A549 (cell line): ENCODE data around the gene WNT5B. TPM values are rescaled to one million over a fixed set of nuclear protein-coding genes. Genes with fewer than 3 reads are reported as not detected.
A peak's percentile ranks its signal among the peaks of the same experiment; 100 is the strongest.

Experiments used
- BCL3 ChIP-seq: fragments of >200 bp; sonication (Bioruptor Twin); formaldehyde crosslinking; IDR thresholded peaks from 3 replicates; pipeline ENCODE4 v1.6.1; 2016
- BHLHE40 ChIP-seq: IDR thresholded peaks from 2 replicates; pipeline ENCODE4 v1.6.1; 2012; ENCODE audit warnings: low read depth, low read length, inconsistent platforms
- CBX2 ChIP-seq: fragments of 200-600 bp; sonication (generic); IDR thresholded peaks from 2 replicates; pipeline ENCODE4 v1.6.1; 2016; ENCODE audit warnings: low read depth, mild to moderate bottlenecking, borderline replicate concordance
- CHD2 ChIP-seq: fragments of 150-350 bp; IDR thresholded peaks from 2 replicates; pipeline ENCODE4 v1.6.1; 2014; ENCODE audit warnings: low read length; ENCODE audit not compliant: partially characterized antibody
- CHD4 ChIP-seq: fragments of 200-600 bp; sonication (generic); IDR thresholded peaks from 2 replicates; pipeline ENCODE4 v1.6.1; 2016; ENCODE audit warnings: antibody characterized with exemption, mild to moderate bottlenecking, borderline replicate concordance
- CTCF ChIP-seq: fragments of >200 bp; sonication (Bioruptor Twin); formaldehyde crosslinking; IDR thresholded peaks from 3 replicates; pipeline ENCODE4 v1.5.1; 2016
- EHF ChIP-seq: fragments of 250-450 bp; sonication (Bioruptor Pico); IDR thresholded peaks from 2 replicates; pipeline ENCODE4 v1.5.0; 2020; ENCODE audit warnings: mild to moderate bottlenecking
- EHMT2 ChIP-seq: fragments of 200-600 bp; sonication (generic); IDR thresholded peaks from 2 replicates; pipeline ENCODE4 v1.6.1; 2016; ENCODE audit warnings: antibody characterized with exemption, low read depth, mild to moderate bottlenecking, moderate library complexity
- ELK1 ChIP-seq: fragments of 150-350 bp; IDR thresholded peaks from 2 replicates; pipeline ENCODE4 v1.6.1; 2014; ENCODE audit warnings: low read depth, mild to moderate bottlenecking, low read length
- EP300 ChIP-seq, 2 experiments: fragments of >200 bp; sonication (Bioruptor Twin); formaldehyde crosslinking; IDR thresholded peaks; 2 replicates in 1 of 2; 3 replicates in 1 of 2; pipeline ENCODE4 v1.6.1; 2016 to 2017
- ESRRA ChIP-seq: fragments of 150-350 bp; IDR thresholded peaks from 2 replicates; pipeline ENCODE4 v1.6.1; 2014; ENCODE audit warnings: mild to moderate bottlenecking, low read length, borderline replicate concordance
- FOSB ChIP-seq: fragments of 250-450 bp; sonication (Bioruptor Pico); IDR thresholded peaks from 2 replicates; pipeline ENCODE4 v1.5.0; 2020; ENCODE audit warnings: mild to moderate bottlenecking, moderate library complexity
- FOSL2 ChIP-seq, 2 experiments: fragments of 450-650 bp in 1 of 2; fragments of >200 bp in 1 of 2; sonication (Bioruptor Twin) in 1 of 2; formaldehyde crosslinking; IDR thresholded peaks; 2 replicates each; pipeline versions ENCODE4 v1.5.0 to v1.6.1; 2016 to 2020; ENCODE audit warnings: mild to moderate bottlenecking in 1 of 2, moderate library complexity in 1 of 2
- FOXS1 ChIP-seq: fragments of 250-450 bp; sonication (Bioruptor Pico); IDR thresholded peaks from 2 replicates; pipeline ENCODE4 v1.5.0; 2020; ENCODE audit warnings: mild to moderate bottlenecking, moderate library complexity
- GATA3 ChIP-seq: IDR thresholded peaks from 2 replicates; pipeline ENCODE4 v1.6.1; 2012; ENCODE audit warnings: borderline replicate concordance
- HDAC2 ChIP-seq: fragments of 200-600 bp; sonication (generic); IDR thresholded peaks from 2 replicates; pipeline ENCODE4 v1.6.1; 2016
- HES2 ChIP-seq: fragments of >200 bp; sonication (Bioruptor Twin); formaldehyde crosslinking; IDR thresholded peaks from 2 replicates; pipeline ENCODE4 v1.6.1; 2016
- HEYL ChIP-seq: fragments of 250-450 bp; sonication (Bioruptor Pico); IDR thresholded peaks from 2 replicates; pipeline ENCODE4 v1.8.0; 2021; ENCODE audit warnings: mild to moderate bottlenecking, moderate library complexity
- HOXA7 ChIP-seq: fragments of 250-450 bp; sonication (Bioruptor Pico); IDR thresholded peaks from 2 replicates; pipeline ENCODE4 v1.5.0; 2020; ENCODE audit warnings: mild to moderate bottlenecking, moderate library complexity
- HOXB5 ChIP-seq: fragments of 250-450 bp; sonication (Bioruptor Pico); IDR thresholded peaks from 2 replicates; pipeline ENCODE4 v1.5.0; 2020; ENCODE audit warnings: mild to moderate bottlenecking, moderate library complexity
- JUN ChIP-seq, 2 experiments: fragments of >200 bp; sonication (Bioruptor Twin); formaldehyde crosslinking; IDR thresholded peaks; 2 replicates in 1 of 2; 3 replicates in 1 of 2; pipeline ENCODE4 v1.6.1; 2016 to 2017
- JUNB ChIP-seq: fragments of >200 bp; sonication (Bioruptor Twin); formaldehyde crosslinking; IDR thresholded peaks from 2 replicates; pipeline ENCODE4 v1.6.1; 2016
- KDM1A ChIP-seq: fragments of 200-600 bp; sonication (generic); IDR thresholded peaks from 2 replicates; pipeline ENCODE4 v1.6.1; 2016; ENCODE audit warnings: low read depth, mild to moderate bottlenecking
- KDM5A ChIP-seq: fragments of 200-600 bp; sonication (generic); IDR thresholded peaks from 2 replicates; pipeline ENCODE4 v1.6.1; 2016; ENCODE audit warnings: antibody characterized with exemption, mild to moderate bottlenecking
- MAFK ChIP-seq: fragments of 450-650 bp; IDR thresholded peaks from 2 replicates; pipeline ENCODE4 v1.6.1; 2014; ENCODE audit not compliant: partially characterized antibody
- MAZ ChIP-seq: fragments of 150-350 bp; IDR thresholded peaks from 2 replicates; pipeline ENCODE4 v1.6.1; 2014; ENCODE audit warnings: antibody characterized with exemption, low read depth, low read length, borderline replicate concordance
- MYC ChIP-seq: IDR thresholded peaks from 2 replicates; pipeline ENCODE4 v1.6.1; 2012; ENCODE audit warnings: mild to moderate bottlenecking, inconsistent platforms, low read length, improper control_type of control experiment, borderline replicate concordance
- PHF8 ChIP-seq: fragments of 200-600 bp; sonication (generic); IDR thresholded peaks from 2 replicates; pipeline ENCODE4 v1.6.1; 2016; ENCODE audit warnings: low read depth, mild to moderate bottlenecking, antibody characterized with exemption, moderate library complexity, borderline replicate concordance
- POLR2AphosphoS2 ChIP-seq: conservative IDR thresholded peaks from 2 replicates; pipeline ENCODE4 v1.6.1; 2012; ENCODE audit warnings: low read length, improper control_type of control experiment, inconsistent platforms
- RAD21 ChIP-seq, 2 experiments: fragments of >200 bp in 1 of 2; sonication (Bioruptor Twin) in 1 of 2; formaldehyde crosslinking in 1 of 2; IDR thresholded peaks in 1 of 2; conservative IDR thresholded peaks in 1 of 2; 2 replicates in 1 of 2; 3 replicates in 1 of 2; pipeline ENCODE4 v1.6.1; 2012 to 2018; ENCODE audit warnings: inconsistent platforms in 1 of 2
- RARB ChIP-seq: fragments of 250-450 bp; sonication (Bioruptor Pico); IDR thresholded peaks from 2 replicates; pipeline ENCODE4 v1.8.0; 2021; ENCODE audit warnings: mild to moderate bottlenecking, moderate library complexity
- RCOR1 ChIP-seq: fragments of 150-350 bp; IDR thresholded peaks from 2 replicates; pipeline ENCODE4 v1.6.1; 2014; ENCODE audit warnings: antibody characterized with exemption, low read length, low read depth
- RNF2 ChIP-seq: fragments of 200-600 bp; sonication (generic); IDR thresholded peaks from 2 replicates; pipeline ENCODE4 v1.6.1; 2016; ENCODE audit warnings: low read depth, mild to moderate bottlenecking, antibody characterized with exemption, moderate library complexity, borderline replicate concordance
- SREBF2 ChIP-seq: fragments of 450-650 bp; IDR thresholded peaks from 2 replicates; pipeline ENCODE4 v1.6.1; 2014; ENCODE audit warnings: mild to moderate bottlenecking, moderate library complexity
- TFCP2L1 ChIP-seq: fragments of 250-450 bp; sonication (Bioruptor Pico); IDR thresholded peaks from 2 replicates; pipeline ENCODE4 v1.5.0; 2021; ENCODE audit warnings: mild to moderate bottlenecking
- USF2 ChIP-seq: fragments of 450-650 bp; IDR thresholded peaks from 2 replicates; pipeline ENCODE4 v1.6.1; 2014; ENCODE audit warnings: antibody characterized with exemption
- ZFP36 ChIP-seq: fragments of 450-650 bp; IDR thresholded peaks from 2 replicates; pipeline ENCODE4 v1.6.1; 2014; ENCODE audit warnings: borderline replicate concordance; ENCODE audit not compliant: partially characterized antibody
- ZSCAN20 ChIP-seq: fragments of 250-450 bp; sonication (Bioruptor Pico); IDR thresholded peaks from 2 replicates; pipeline ENCODE4 v1.8.0; 2022; ENCODE audit warnings: mild to moderate bottlenecking, moderate library complexity
- polyA plus RNA-seq, 4 experiments: library from polyadenylated mRNA; depleted of rRNA in 3 of 4; stranded (reverse); fragments of >200 nt; fragmentation: RNase III in 1 of 4; extraction: RNeasy Plus Mini Kit Qiagen cat#74134 plus additional on column Dnase treatment in 1 of 4; gene quantifications; 2 replicates in 3 of 4; 3 replicates in 1 of 4; pipeline ENCODE4 v1.2.3, GENCODE V29; 2011 to 2017

The WNT5B gene
- polyA plus RNA-seq, 2 of the 4 experiments (the other 2 are of a cell fraction) = 1.3 to 1.6 TPM

- TF ChIP-seq PHF8 (peak; percentile 76), MYC (peak; percentile 79), HEYL (no peak), JUN (IDR thresholded peaks at IDR 0.05) (peak; percentile 82 to 90), FOSL2 (IDR thresholded peaks at IDR 0.05) (no peak), FOSL2 (CRISPR knock-in tag; IDR thresholded peaks at IDR 0.05) (no peak), ELK1 (no peak), GATA3 (no peak), ESRRA (no peak), KDM5A (no peak), USF2 (peak; percentile 75), CHD4 (no peak), KDM1A (no peak), MAZ (no peak), HES2 (no peak), SREBF2 (no peak), BCL3 (peak; percentile 96), FOXS1 (CRISPR knock-in tag) (no peak), CBX2 (no peak), HDAC2 (no peak), ZSCAN20 (no peak), RNF2 (no peak), HOXB5 (peak; percentile 80; the same call in 1 of the 2 replicates), EP300 (IDR thresholded peaks at IDR 0.05) (no peak), RARB (CRISPR knock-in tag) (no peak), TFCP2L1 (no peak), MAFK (no peak), EHMT2 (no peak), HOXA7 (CRISPR knock-in tag) (no peak), CHD2 (peak; percentile 60), RCOR1 (no peak), ZFP36 (no peak), JUNB (no peak), EHF (CRISPR knock-in tag) (peak; percentile 67; the same call in 1 of the 2 replicates), FOSB (CRISPR knock-in tag) (peak; percentile 39; the same call in 1 of the 2 replicates), BHLHE40 (peak; percentile 73; the same call in 1 of the 2 replicates), RAD21 (conservative IDR thresholded peaks at IDR 0.05 in 1 of 2, IDR thresholded peaks at IDR 0.05 in 1 of 2) (no peak; a peak in 1 of 5 replicates), POLR2AphosphoS2 (no peak), CTCF (no peak)
- TF ChIP-seq, all 56 proteins: peak for 16
Observed at GRCh38 chr12:1690578-1691122, 61.6 kb downstream of the WNT5B start, which contains the start of gene ADIPOR2 (continued).
